Amygdala (tissue), 56 donors: ENCODE results near the gene ACOT7.
A peak's percentile ranks its signal among the peaks of the same experiment; 100 is the strongest.
"Not testable (repeated sequence)": the region's sequence is repeated elsewhere in the genome, so short reads cannot be mapped to it uniquely, and the experiment has no call there.

ENCODE experiments used
- DNase-seq, 56 donors: peaks; one replicate each; lab custom pipeline; 2025; lab: John Stamatoyannopoulos, UW

Gene ACOT7, protein sequence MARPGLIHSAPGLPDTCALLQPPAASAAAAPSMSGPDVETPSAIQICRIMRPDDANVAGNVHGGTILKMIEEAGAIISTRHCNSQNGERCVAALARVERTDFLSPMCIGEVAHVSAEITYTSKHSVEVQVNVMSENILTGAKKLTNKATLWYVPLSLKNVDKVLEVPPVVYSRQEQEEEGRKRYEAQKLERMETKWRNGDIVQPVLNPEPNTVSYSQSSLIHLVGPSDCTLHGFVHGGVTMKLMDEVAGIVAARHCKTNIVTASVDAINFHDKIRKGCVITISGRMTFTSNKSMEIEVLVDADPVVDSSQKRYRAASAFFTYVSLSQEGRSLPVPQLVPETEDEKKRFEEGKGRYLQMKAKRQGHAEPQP

DNA sequence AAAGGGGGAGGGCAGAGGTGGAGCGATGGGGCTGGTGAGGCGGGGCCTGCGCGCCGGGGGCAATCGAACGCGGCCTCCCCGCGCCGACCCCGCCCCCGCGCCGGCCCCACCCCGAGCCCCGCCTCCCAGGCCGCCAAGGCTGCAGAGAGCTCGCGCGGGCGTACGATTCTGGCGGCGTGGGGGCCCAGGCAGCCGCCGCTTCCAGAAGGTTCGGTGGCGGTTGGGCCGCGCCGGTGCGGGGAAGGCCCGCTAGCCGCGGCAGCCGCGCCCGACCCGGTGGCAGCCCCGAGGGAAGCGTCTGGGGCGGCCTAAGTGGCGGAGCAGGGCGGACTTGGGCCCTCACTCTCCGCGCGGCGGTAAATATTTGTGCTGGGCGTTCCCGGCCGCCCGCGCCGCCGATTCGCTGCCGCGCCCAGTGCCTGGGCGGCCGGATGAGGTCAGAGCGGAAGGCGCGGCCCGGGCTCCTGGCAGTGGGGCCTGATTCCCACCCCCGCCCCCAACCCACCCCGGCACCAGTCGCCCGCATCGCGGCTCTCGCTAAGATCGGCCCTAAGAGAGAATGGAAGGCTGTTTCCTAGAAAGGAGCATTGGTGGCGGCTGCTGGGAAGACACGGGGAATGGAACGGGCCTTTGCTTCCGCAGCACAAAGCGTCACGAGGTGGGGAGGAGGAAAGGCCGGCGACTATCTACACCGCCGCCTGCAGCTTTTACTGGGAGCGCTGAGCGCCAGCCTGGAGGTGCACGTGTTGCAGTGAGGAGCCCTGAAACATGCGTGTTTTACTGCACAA lies at the start of gene ACOT7:
Gene ACOT7 (minus strand): TSS at position 368 of the 788 bp plus-strand sequence. CDS start 368 bp downstream, outside the sequence.
- peak; percentile 36 to 95 (median 86) for DNase-seq

DNA sequence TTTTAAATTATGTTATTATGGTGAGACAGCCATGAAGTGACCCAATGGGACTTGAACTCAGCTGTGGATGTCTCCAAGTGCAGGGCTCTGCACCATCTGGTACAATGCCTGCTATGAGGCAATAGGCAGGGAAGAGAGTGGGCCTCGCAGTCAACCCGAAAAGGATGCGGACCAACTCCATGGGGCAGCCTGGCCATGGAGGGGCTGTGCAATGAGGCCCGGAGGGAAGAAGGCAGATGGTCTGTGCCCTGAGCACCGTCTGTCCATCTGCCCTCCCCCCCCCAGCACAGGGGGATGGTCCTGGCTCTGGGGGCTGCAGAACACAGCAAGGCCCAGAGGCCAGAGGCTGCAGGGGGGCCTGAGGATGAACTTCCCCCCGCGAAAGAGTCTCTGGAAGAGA lies 48.0 kb upstream of the ACOT7 start:
- no peak for DNase-seq

DNA sequence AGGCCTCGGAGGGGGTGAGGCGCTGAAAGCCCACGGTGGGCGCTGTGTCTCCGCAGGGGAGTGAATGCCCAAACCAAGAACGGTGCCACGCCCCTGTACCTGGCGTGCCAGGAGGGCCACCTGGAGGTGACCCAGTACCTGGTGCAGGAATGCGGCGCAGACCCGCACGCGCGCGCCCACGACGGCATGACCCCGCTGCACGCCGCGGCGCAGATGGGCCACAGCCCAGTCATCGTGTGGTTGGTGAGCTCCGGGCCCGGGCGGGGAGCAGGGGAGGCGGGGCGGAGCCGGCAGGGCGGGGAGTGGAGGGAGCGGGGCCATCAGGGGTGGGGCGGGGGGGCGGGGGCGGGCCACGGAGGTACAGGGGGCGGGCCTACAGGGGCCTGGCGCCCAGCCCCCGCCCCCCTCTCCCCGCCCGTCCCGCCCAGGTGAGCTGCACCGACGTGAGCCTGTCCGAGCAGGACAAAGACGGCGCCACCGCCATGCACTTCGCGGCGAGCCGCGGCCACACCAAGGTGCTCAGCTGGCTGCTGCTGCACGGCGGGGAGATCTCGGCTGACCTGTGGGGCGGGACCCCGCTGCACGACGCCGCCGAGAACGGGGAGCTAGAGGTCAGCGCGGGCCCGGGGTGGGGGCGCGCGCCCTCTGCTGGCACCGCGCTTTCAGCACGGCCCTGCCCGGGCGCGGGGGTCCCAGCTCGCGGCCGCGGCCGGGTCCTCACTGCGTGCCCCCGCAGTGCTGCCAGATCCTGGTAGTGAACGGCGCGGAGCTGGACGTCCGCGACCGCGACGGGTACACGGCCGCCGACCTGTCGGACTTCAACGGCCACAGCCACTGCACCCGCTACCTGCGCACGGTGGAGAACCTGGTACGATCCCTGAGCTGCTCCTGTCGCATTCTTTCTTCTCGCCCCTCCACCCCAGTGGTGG lies 46.9 kb upstream of the ACOT7 start:
- DNase-seq, result no peak

DNA sequence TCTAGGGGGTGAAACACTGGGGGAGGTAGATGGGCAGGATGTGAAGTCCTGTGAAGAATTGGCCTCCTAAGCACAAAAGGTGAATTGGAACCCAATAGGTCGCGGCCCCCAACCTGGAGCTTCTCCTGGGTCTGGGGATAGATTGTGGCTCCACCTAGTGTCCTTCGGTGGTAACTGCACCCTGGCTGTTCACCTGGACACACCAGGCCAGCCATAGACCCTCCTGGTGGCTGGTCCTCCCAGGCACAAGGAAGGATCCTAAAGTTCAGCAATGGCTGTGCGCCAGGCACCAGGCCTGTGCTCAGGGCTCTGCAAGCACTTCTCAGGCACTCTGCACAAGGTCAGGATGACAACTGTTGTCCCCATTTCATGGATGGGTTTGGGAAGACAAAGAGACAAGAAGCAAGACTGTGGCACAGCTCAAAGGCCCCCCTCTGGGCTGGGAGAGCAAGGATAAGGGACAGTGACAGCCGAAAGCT lies 44.5 kb upstream of the ACOT7 start:
- peak in 31 of 56 donors; percentile 4 to 55 (median 24) for DNase-seq

DNA sequence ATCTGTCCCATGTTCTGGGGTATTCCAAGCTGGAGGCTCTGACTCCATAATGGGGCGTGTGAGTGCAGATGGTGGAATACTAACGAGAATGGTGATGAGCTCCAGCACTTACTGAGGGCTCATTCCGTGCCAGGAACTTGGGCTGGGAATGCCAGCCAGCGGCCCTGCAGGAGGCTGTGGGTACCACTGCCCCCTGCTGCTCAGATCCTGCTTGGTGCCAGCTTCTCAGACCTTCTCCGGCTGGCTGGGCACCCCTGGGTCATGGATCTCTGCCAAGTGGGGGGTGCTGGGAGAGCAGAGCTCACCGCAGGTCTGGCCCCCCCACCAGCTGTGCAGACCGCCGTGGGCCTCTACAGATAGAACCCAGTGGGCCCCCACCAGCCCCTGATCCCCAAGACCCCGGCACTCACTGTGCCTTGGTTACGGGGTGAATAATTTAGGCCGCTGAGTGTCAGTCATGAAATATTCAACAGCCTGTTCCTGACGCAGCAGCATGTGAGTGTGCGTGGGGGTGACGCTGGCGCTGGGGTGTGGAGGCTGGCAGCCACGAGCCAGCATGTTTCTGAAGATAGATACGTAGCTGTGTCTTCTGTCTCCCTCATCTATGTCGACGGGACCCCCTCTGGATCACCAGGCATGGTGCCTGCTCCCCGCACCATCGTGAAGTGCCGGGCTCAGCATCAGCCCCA lies 43.6 kb upstream of the ACOT7 start:
- peak in 47 of 56 donors; percentile 7 to 80 (median 47) for DNase-seq

DNA sequence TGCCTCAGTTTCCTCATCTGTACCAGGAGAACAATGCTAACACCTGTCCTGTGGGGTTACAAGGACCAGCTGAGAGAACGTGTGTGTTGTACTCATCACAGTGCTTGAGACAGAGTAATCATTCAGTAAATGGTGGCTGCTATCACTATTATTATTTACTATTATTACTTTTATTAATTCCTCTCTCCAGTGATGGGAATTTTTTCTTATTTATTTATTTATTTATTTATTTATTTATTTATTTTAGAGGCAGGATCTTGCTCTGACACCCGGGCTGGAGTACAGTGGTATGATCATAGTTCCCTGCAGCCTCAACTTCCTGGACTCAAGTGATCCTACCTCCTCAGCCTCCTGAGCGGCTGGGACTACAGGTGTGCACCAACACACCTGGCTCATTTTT lies 42.7 kb upstream of the ACOT7 start:
- not testable (repeated sequence) for DNase-seq

DNA sequence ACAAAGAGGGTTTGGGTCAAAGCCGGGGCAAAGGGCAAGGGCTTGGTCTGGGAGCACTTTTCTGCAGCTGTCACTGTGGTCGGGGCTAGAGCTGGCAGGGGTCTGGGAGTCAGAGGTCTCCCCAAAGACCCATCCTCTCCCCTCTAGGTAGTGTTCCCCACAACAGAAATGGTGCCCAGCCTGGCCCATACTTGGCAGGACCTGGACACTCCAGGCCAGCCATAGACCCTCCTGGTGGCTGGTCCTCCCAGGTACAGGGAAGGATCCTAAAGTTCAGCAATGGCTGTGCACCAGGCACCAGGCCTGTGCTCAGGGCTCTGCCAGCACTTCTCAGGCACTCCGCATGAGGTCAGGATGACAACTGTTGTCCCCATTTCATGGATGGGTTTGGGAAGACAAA lies 42.0 kb upstream of the ACOT7 start:
- no peak for DNase-seq

DNA sequence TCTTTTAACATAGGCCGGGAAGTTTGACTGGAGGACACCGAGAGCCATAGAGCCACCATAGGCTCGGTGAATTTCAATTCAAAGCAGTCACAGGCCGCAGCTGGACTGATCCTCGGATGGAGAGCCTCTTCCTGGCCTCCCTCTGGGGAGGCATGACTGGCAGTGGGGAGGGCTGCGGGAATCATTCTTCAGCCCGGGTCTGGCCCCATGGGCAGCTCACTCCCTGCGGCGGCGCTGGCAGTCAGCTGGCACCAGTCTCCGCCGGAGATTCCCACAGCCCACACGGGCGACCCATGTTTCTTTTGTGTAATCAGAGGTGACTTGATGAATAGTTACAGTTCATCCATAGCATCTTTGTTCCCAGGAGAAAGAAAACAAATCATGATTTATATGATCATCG lies 41.6 kb upstream of the ACOT7 start:
- DNase-seq, result no peak

DNA sequence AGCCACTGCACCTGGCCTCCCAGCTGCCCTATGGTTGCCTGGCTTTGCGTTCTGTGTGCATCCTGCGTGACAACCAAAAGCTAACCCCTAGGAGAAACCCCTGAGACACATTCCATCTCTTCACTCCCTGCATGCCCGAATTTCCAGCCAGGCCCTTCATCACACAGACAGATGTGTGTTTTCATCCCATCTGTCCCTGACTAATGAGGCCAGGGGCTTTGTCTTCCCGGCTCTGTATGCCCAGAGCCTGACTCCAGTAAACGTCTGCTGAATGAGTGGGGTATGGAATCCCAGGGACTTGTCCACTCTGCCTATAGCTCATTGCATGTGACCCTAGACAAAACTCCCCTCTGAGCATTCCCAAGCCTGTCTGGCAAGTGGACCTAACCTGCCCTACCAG lies 40.6 kb upstream of the ACOT7 start:
- DNase-seq, result no peak

DNA sequence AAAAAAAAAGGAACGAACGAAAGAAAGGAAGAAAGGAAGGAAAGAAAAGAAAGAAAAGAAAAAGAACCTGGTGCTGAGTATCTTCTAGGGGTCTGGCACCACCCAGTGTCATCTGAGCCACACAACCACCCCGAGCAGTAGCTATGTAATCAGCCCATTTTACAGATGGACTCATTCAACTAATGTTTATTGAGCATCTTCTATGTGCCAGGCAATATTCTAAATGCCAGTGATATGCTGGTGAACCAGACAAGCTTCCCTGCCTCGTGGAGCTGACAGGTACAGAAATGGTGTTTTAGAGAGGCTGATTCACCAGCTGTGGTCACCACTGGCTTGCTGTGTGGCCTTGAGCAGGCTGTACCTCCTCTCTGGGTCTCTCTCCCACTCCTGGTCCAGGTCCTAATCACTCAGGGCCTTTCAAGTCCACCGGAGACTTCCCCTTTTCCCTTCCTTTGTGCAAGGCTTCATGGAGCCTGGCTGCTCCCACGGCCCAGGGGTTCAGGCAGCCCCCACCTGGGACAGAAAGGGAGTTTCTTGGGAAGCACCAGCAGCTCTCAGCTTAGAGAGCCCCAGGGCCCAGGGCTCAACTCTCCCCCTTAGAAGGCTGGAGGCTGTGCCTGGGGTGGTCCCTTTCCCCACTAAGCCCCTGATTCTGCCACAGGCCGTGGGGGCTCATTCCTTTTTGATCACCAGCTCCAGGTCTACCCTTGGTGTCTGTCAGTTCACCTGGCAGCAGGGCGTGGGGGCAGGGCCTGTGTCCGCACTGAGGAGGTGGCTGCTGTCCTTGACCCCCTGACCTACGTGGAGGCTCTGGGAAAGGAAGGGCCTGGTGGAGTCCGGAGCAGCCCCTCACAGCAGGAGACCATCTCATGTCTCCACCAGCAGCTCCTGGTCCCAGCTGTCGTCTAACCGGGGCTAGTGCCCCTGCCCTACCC lies 38.3 kb upstream of the ACOT7 start:
- DNase-seq, result not testable (repeated sequence)

DNA sequence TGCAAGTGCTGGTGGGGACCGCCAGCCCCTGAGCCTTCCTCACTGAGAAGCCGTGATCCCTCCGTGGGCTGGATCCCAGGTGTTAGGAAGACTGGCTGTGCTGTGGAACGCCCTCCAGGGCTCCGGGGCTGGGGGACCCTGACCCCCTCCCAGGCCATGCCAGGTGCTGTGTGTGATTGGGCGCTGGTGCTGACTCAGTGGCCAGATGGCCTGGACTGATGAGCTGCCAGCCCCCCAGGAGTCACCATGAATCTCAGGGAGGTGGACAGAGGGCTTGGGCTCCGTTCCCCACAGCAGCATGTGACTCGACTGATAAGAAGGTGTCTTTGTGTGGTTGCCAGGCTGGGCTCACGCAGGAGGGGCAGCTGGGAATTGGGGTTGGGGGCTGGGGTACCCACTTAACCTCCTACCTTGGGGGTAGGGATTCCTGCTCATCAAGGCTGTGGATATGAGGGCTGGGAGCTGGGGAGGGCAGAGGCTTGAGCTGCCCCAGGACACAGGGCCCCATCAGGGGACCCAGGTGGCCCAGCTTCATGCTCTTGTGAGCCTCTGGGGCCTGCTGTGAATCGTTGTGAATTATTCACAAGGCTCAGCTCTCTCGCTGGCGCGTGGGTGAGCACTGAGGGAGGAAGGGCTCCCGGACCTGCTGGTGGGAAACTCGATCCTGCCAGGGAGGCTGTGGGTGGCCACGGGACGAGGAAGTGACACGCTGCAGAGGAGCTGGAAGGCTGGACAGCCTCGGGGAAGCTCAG lies 36.3 kb upstream of the ACOT7 start:
- peak in 13 of 56 donors; percentile 2 to 24 (median 18) for DNase-seq

DNA sequence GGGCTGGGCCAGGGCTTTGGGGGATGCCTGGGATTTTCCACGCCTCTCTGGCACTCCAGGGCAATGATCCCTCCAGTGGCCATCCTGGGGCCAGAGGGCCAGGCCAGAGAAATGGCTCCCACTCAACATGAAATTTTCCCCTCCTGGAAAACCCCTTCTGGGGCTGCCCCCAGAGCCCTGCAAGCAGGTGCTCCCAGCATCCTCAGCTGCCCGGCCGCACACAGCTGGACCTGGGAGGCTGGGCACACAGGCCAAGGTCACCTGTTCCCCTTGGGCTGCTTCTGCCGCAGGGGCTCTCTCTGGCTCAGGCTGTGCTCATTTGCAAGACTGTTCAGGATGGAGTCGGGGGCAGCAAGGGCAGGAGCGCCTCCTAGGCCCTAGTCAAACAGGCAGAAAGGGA lies 34.9 kb upstream of the ACOT7 start:
- DNase-seq, result not testable (repeated sequence)

DNA sequence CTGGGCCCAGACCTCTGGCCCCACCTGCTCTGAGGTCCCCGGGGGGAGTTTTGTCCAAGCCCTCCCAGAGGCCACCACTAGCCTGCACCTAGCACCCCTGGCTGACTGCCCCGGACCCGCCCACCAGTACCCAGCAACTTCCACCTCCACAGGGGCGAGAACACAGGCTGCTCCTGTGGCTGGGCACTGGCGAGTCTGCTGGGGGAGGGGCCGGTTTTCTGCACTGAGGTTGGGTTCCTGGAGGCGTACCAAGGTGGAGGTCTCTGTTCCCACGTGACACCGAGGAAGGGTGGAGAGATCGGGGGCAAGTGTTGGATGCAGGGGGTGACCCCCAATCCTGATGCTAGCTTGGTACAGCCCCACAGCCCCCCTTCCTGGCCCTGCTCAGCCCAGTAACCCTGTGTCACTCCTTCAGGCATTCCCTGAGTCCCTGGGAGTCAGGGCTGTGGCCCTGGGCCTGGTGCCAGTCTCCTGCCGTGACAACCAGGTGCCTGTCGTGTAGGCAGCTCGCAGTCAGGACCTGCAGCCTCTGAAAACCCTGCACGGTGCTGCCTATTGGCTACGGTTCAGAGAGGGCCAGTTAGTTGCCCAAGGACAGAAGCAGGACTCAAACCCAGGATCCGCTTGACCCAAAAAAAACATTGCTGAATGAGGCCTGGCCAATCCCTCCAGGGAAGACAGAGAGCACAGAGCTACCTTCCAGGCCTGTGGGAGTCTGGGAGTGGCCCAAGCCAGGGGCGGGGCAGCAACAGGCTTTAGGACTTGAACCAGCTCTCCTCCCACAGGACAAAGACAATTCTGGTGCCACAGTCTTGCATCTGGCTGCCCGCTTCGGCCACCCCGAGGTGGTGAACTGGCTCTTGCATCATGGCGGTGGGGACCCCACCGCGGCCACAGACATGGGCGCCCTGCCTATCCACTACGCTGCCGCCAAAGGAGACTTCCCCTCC lies 34.1 kb upstream of the ACOT7 start:
- no peak for DNase-seq

DNA sequence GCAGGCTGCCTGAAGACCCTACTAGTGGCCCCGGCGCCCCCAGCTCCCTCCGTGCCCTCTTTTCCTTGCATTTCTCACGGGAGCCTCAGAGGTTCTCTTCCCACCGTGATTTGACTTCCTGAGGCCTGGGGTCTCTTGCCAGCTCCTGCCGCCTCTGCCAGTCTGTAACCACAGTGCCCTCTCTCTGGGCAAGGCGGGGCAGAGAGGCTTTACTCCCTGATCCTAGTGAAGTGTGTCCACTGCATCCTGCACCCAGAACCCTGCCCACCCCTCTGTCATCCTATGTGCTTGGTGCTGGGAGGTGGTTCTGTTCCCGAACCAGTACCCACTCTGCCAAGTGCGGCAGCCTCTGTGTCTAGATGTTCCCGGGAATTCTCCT lies 33.4 kb upstream of the ACOT7 start:
- DNase-seq, result no peak

DNA sequence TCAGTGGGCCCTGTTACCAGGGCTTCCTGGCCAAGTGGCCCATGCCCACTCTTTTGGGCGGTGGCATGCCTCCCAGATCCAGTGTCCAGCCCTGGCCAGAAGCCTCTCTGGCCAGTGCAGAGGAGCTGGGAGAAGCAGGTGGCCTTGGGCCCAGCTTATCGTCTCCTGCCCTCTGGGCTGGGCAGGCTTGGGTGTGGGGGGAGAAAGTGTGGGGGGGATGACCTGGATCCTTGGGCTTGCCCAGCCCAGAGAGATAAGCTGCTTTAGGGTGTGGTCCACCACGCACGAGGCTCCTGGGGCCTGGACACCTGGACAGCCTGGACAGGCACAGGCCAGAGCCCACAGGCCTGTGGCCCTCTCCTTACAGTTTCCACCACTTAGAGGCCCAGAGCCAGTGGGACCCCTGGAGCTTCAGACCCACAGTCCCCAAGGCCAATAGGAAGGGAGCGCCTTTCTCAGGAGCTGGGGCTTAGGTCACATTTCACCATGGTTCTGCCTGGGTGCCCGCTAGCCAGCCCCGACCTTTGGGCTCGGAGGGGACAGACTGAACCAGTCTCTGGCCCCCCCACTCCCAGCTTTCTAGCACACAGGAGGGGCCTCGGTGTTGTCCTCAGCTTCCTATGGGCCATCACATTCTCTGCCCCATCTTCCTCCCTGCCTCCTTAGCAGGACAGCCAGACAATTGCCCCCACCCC lies 32.9 kb upstream of the ACOT7 start:
- DNase-seq, result no peak

DNA sequence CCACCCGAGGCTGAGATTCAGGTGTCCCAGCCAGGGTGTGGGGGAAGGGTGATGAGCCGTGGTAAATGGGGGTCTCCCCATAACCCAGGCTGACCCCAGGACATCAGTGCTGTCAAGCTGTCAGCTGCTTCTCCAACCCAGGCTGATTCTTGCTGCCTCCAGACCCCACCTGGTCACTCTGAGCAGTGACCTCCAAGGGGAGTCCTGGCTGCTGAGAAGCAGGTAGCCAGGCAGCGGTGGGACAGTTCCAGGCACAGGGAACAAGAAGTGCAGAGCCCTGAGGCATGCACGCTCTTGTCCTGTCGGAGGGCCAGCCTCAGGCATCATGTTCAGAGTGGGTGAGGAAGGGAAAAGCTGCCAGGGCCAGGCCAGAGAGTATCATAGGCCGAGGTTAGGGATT lies 32.1 kb upstream of the ACOT7 start:
- no peak for DNase-seq
